HEK293 (cell line): ENCODE results near the gene RNASEH2B.

Source experiments
- CTCF ChIA-PET: fragments of 350-600 bp; formaldehyde crosslinking; extraction: SDS; loops from one replicate; lab custom pipeline; 2021; ENCODE audit warnings: antibody characterized with exemption; lab: Yijun Ruan, JAX
- POLR2A ChIA-PET: fragments of 300-600 bp; formaldehyde crosslinking; extraction: SDS; loops from one replicate; lab custom pipeline; 2020; ENCODE audit warnings: antibody characterized with exemption, inconsistent platforms; lab: Yijun Ruan, JAX
- H3K27ac ChIP-seq: fragments of 200-500 bp; sonication (Bioruptor generic); 2 replicates; pipeline ENCODE4 v1.5.1; 2014; ENCODE audit warnings: low read depth, low read length, control low read depth, inconsistent platforms; ENCODE audit errors: extremely low read depth
- H3K36me3 ChIP-seq, 2 experiments: fragments of 200-500 bp in 1 of 2; sonication (Bioruptor generic) in 1 of 2; 1 replicate in 1 of 2; 2 replicates in 1 of 2; pipeline ENCODE4 v1.5.1; 2014 to 2017; ENCODE audit warnings: inconsistent platforms in 2 of 2, low read length in 2 of 2; ENCODE audit not compliant: control insufficient read depth in 2 of 2, insufficient read depth in 1 of 2
- H3K4me1 ChIP-seq: fragments of 200-500 bp; sonication (Bioruptor generic); 2 replicates; pipeline ENCODE4 v1.5.1; 2014; ENCODE audit warnings: mild to moderate bottlenecking, low read length, inconsistent platforms; ENCODE audit not compliant: control insufficient read depth, insufficient read depth
- H3K4me3 ChIP-seq: 2 replicates; pipeline ENCODE4 v1.5.1; 2011; ENCODE audit warnings: low read depth, mild to moderate bottlenecking, control low read depth, low read length, moderate library complexity
- H3K9me3 ChIP-seq: fragments of 200-500 bp; sonication (Bioruptor generic); 2 replicates; pipeline ENCODE4 v1.5.1; 2014; ENCODE audit warnings: low read depth, low read length, inconsistent platforms; ENCODE audit not compliant: control insufficient read depth, insufficient read depth
- EGR2 ChIP-seq: fragments of 450-650 bp; formaldehyde crosslinking; IDR thresholded peaks from 2 replicates; pipeline ENCODE4 v1.5.1; 2016; ENCODE audit warnings: low read depth, missing biosample characterization, missing genetic modification characterization
- GLI2 ChIP-seq: fragments of 450-650 bp; formaldehyde crosslinking; IDR thresholded peaks from 2 replicates; pipeline ENCODE4; 2017; ENCODE audit warnings: missing biosample characterization, missing genetic modification characterization, low read depth, borderline replicate concordance
- HOXA7 ChIP-seq: sonication (generic); formaldehyde crosslinking; IDR thresholded peaks from 2 replicates; pipeline ENCODE4 v1.8.1; 2022; ENCODE audit warnings: missing genetic modification reagents, borderline replicate concordance
- SP2 ChIP-seq: fragments of 450-650 bp; formaldehyde crosslinking; IDR thresholded peaks from 2 replicates; pipeline ENCODE4 v1.5.1; 2016; ENCODE audit warnings: missing biosample characterization, missing genetic modification characterization
- ZBTB7A ChIP-seq: fragments of 450-650 bp; formaldehyde crosslinking; IDR thresholded peaks from 2 replicates; pipeline ENCODE4 v1.5.1; 2016; ENCODE audit warnings: low read depth, missing biosample characterization, missing genetic modification characterization
- ZEB2 ChIP-seq: fragments of 450-650 bp; formaldehyde crosslinking; IDR thresholded peaks from 2 replicates; pipeline ENCODE4 v1.5.1; 2016; ENCODE audit warnings: missing biosample characterization, missing genetic modification characterization
- ZFP41 ChIP-seq: fragments of 450-650 bp; formaldehyde crosslinking; IDR thresholded peaks from 2 replicates; pipeline ENCODE4 v1.5.1; 2016; ENCODE audit warnings: missing biosample characterization, missing genetic modification characterization, borderline replicate concordance
- ZNF155 ChIP-seq: fragments of 450-650 bp; formaldehyde crosslinking; IDR thresholded peaks from 2 replicates; pipeline ENCODE4 v1.5.1; 2016; ENCODE audit warnings: missing biosample characterization, missing genetic modification characterization
- ZNF223 ChIP-seq: fragments of 450-650 bp; formaldehyde crosslinking; IDR thresholded peaks from 2 replicates; pipeline ENCODE4 v1.5.1; 2016; ENCODE audit warnings: missing biosample characterization, missing genetic modification characterization
- ZNF473 ChIP-seq: fragments of 450-650 bp; formaldehyde crosslinking; IDR thresholded peaks from 2 replicates; pipeline ENCODE4 v1.5.1; 2017; ENCODE audit warnings: missing biosample characterization, missing genetic modification characterization
- ZNF624 ChIP-seq: fragments of 450-650 bp; formaldehyde crosslinking; IDR thresholded peaks from 2 replicates; pipeline ENCODE4 v1.5.1; 2017; ENCODE audit warnings: missing biosample characterization, missing genetic modification characterization
- ZNF626 ChIP-seq: fragments of 450-650 bp; sonication (Bioruptor Pico); formaldehyde crosslinking; IDR thresholded peaks from 2 replicates; pipeline ENCODE4 v1.5.1; 2018; ENCODE audit warnings: missing biosample characterization, missing genetic modification characterization, inconsistent platforms
- ZNF677 ChIP-seq: fragments of 450-650 bp; IDR thresholded peaks from 2 replicates; pipeline ENCODE4 v1.5.0; 2018; ENCODE audit warnings: missing biosample characterization, mild to moderate bottlenecking, missing genetic modification characterization, moderate library complexity
- ZSCAN23 ChIP-seq: fragments of 450-650 bp; formaldehyde crosslinking; IDR thresholded peaks from 2 replicates; pipeline ENCODE4 v1.5.1; 2016; ENCODE audit warnings: missing biosample characterization, missing genetic modification characterization
- TF ChIP-seq, protein P1 (sequence below): fragments of 450-650 bp; formaldehyde crosslinking; IDR thresholded peaks from 2 replicates; pipeline ENCODE4 v1.5.1; 2016; ENCODE audit warnings: missing biosample characterization, missing genetic modification characterization
- TF ChIP-seq, protein P2 (sequence below): fragments of 450-650 bp; formaldehyde crosslinking; IDR thresholded peaks from 2 replicates; pipeline ENCODE4 v1.5.1; 2016; ENCODE audit warnings: missing biosample characterization, missing genetic modification characterization
- TF ChIP-seq, protein P3 (sequence below): sonication (generic); formaldehyde crosslinking; IDR thresholded peaks from 2 replicates; pipeline ENCODE4 v1.8.1; 2022; ENCODE audit warnings: mild to moderate bottlenecking, moderate library complexity, missing genetic modification reagents
- TF ChIP-seq, protein P4 (sequence below): fragments of 450-650 bp; formaldehyde crosslinking; IDR thresholded peaks from 2 replicates; pipeline ENCODE4 v1.5.1; 2016; ENCODE audit warnings: missing biosample characterization, missing genetic modification characterization

RNASEH2B gene

DNA sequence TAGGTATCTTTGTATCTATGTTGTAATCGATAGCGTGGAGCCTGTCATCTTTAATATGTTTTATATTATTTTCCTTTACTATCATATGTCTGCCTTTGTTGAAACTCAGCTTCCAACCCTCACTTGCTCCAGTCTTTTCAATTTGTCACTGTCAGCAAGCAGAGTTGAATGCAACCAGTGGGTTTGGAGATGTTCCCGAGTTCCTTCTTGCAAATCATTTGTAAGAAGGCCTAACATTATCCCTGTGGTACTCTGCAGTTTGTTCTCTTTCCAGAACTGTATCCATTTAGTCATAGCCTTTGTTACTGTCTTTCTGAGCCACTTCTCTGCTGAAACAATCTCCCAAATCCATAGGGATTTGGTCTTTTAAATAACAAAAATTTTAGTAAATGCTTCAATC, 41.8 kb downstream of the RNASEH2B start:
- H3K36me3 ChIP-seq = peaks cover 0 to 26% of the 10 kb centered on the region in 2 experiments; a peak in 2 of 3 replicates
- POLR2A ChIA-PET = no interaction called here
- no peak overlapping the region for H3K4me3 ChIP-seq
- H3K9me3 ChIP-seq = no peaks in the 10 kb centered on the region
- no peak overlapping the region for H3K27ac ChIP-seq
- TF ChIP-seq, protein P1, sequence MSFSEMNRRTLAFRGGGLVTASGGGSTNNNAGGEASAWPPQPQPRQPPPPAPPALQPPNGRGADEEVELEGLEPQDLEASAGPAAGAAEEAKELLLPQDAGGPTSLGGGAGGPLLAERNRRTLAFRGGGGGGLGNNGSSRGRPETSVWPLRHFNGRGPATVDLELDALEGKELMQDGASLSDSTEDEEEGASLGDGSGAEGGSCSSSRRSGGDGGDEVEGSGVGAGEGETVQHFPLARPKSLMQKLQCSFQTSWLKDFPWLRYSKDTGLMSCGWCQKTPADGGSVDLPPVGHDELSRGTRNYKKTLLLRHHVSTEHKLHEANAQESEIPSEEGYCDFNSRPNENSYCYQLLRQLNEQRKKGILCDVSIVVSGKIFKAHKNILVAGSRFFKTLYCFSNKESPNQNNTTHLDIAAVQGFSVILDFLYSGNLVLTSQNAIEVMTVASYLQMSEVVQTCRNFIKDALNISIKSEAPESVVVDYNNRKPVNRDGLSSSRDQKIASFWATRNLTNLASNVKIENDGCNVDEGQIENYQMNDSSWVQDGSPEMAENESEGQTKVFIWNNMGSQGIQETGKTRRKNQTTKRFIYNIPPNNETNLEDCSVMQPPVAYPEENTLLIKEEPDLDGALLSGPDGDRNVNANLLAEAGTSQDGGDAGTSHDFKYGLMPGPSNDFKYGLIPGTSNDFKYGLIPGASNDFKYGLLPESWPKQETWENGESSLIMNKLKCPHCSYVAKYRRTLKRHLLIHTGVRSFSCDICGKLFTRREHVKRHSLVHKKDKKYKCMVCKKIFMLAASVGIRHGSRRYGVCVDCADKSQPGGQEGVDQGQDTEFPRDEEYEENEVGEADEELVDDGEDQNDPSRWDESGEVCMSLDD (tag by site-specific recombination) = no peak
- TF ChIP-seq ZNF155 (tag by site-specific recombination) = no peak
- TF ChIP-seq, protein P2, sequence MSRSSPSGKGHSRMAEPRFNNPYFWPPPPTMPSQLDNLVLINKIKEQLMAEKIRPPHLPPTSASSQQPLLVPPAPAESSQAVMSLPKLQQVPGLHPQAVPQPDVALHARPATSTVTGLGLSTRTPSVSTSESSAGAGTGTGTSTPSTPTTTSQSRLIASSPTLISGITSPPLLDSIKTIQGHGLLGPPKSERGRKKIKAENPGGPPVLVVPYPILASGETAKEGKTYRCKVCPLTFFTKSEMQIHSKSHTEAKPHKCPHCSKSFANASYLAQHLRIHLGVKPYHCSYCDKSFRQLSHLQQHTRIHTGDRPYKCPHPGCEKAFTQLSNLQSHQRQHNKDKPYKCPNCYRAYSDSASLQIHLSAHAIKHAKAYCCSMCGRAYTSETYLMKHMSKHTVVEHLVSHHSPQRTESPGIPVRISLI (tag by site-specific recombination) = no peak
- no peak for TF ChIP-seq ZNF624 (tag by site-specific recombination)
- no peak for TF ChIP-seq ZNF223 (tag by site-specific recombination)
- TF ChIP-seq ZNF626 (tag by site-specific recombination) = no peak
- no peak for TF ChIP-seq SP2 (tag by site-specific recombination)
- no peak for TF ChIP-seq ZFP41 (tag by site-specific recombination)
- no peak for TF ChIP-seq ZSCAN23
- TF ChIP-seq ZEB2 (tag by site-specific recombination) = no peak
- TF ChIP-seq HOXA7 (CRISPR knock-in tag) = no peak
- no peak for TF ChIP-seq ZBTB7A (tag by site-specific recombination)
- TF ChIP-seq, protein P3, sequence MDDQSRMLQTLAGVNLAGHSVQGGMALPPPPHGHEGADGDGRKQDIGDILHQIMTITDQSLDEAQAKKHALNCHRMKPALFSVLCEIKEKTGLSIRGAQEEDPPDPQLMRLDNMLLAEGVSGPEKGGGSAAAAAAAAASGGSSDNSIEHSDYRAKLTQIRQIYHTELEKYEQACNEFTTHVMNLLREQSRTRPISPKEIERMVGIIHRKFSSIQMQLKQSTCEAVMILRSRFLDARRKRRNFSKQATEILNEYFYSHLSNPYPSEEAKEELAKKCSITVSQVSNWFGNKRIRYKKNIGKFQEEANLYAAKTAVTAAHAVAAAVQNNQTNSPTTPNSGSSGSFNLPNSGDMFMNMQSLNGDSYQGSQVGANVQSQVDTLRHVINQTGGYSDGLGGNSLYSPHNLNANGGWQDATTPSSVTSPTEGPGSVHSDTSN = no peak
- no peak for TF ChIP-seq ZNF677 (tag by site-specific recombination)
- TF ChIP-seq EGR2 (tag by site-specific recombination) = no peak
- TF ChIP-seq GLI2 (tag by site-specific recombination) = no peak
- no peaks in the 10 kb centered on the region for H3K4me1 ChIP-seq
- CTCF ChIA-PET = no interaction called here

DNA sequence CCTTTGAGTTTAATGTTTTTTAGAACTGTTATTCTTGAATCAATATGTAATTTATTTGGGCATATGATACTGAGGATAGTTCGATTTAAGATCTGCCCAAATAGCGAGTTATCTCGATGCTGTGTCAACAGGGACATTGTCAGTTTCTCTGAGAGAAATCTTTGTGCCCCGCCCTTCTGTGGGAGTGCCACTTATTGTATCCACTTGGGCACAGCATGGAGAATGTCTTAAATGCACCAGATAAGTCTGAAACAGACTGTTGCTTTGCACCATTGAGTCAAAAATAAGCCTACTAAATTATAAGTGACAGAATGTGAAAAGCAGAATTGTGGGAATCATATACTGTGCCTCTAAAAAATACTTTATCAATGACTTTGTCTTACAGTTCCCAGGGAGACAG, 45.6 kb downstream of the RNASEH2B start:
- CTCF ChIA-PET = no interaction called here
- POLR2A ChIA-PET = no interaction called here

More for the DNA sequence above, 45.6 kb downstream of the RNASEH2B start:
- Histone ChIP-seq H3K27ac (no peak overlapping the region), H3K4me1 (no peaks in the 10 kb centered on the region), H3K4me3 (no peak overlapping the region), H3K36me3 (peaks cover 0 to 13% of the 10 kb centered on the region in 2 experiments), H3K9me3 (no peaks in the 10 kb centered on the region)
- TF ChIP-seq, protein P4, sequence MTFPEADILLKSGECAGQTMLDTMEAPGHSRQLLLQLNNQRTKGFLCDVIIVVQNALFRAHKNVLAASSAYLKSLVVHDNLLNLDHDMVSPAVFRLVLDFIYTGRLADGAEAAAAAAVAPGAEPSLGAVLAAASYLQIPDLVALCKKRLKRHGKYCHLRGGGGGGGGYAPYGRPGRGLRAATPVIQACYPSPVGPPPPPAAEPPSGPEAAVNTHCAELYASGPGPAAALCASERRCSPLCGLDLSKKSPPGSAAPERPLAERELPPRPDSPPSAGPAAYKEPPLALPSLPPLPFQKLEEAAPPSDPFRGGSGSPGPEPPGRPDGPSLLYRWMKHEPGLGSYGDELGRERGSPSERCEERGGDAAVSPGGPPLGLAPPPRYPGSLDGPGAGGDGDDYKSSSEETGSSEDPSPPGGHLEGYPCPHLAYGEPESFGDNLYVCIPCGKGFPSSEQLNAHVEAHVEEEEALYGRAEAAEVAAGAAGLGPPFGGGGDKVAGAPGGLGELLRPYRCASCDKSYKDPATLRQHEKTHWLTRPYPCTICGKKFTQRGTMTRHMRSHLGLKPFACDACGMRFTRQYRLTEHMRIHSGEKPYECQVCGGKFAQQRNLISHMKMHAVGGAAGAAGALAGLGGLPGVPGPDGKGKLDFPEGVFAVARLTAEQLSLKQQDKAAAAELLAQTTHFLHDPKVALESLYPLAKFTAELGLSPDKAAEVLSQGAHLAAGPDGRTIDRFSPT (tag by site-specific recombination) = no peak
- TF ChIP-seq ZNF473 (tag by site-specific recombination) = no peak
